ENCODE measurements around the gene CALM1.

GRCh38 chr14:90409209-90409730 is 12.4 kb downstream of the CALM1 start:
- TF ChIP-seq CTCF (conservative IDR thresholded peaks at IDR 0.05; ENCODE audit: low read depth, low read length) (no peak), EZH2 (IDR thresholded peaks at IDR 0.05; ENCODE audit: borderline replicate concordance, low read depth, low read length, poor library complexity, severe bottlenecking) (no peak)

All from A673 (cell line).